Neural cell (in vitro differentiated cells): ENCODE data around the gene ENTPD1. TPM values are rescaled to one million over a fixed set of nuclear protein-coding genes. Genes with fewer than 3 reads are reported as not detected.

Experiments
- H2AFZ ChIP-seq: fragments of 200-600, 300-800 bp; sonication (generic), shearing (Covaris generic); 2 replicates; pipeline ENCODE4 v1.6.0; 2014; ENCODE audit warnings: low read depth, mild to moderate bottlenecking, antibody characterized with exemption, low read length, moderate library complexity
- H3F3A ChIP-seq: fragments of 200-600 bp; shearing (Covaris generic); 2 replicates; pipeline ENCODE4 v1.6.1; 2016; ENCODE audit warnings: mild to moderate bottlenecking, moderate library complexity, mixed read lengths, antibody characterized with exemption, low read length; ENCODE audit not compliant: insufficient read depth, poor library complexity, severe bottlenecking
- H3K27ac ChIP-seq: fragments of 200-600, 300-800 bp; sonication (generic), shearing (Covaris generic); 2 replicates; pipeline ENCODE4 v1.5.1; 2014; ENCODE audit warnings: mild to moderate bottlenecking, low read length, moderate library complexity
- H3K27me3 ChIP-seq: fragments of 300-800, 200-600 bp; sonication (generic), shearing (Covaris generic); 2 replicates; pipeline ENCODE4 v1.6.0; 2014; ENCODE audit warnings: mild to moderate bottlenecking, low read depth, low read length, moderate library complexity; ENCODE audit not compliant: insufficient read depth
- H3K36me3 ChIP-seq: fragments of 300-800, 200-600 bp; sonication (generic), shearing (Covaris generic); 2 replicates; pipeline ENCODE4 v1.5.1; 2014; ENCODE audit warnings: mild to moderate bottlenecking, antibody characterized with exemption, low read length, moderate library complexity; ENCODE audit not compliant: insufficient read depth
- H3K4me2 ChIP-seq: fragments of 300-800, 200-600 bp; sonication (generic), shearing (Covaris generic); 2 replicates; pipeline ENCODE4 v1.6.0; 2014; ENCODE audit warnings: mild to moderate bottlenecking, low read length
- H3K4me3 ChIP-seq: fragments of 300-800, 200-600 bp; sonication (generic), shearing (Covaris generic); 2 replicates; pipeline ENCODE4 v1.5.1; 2014; ENCODE audit warnings: mild to moderate bottlenecking, low read length, moderate library complexity
- H3K79me2 ChIP-seq: fragments of 200-600 bp; shearing (Covaris generic); replicated peaks from 2 replicates; pipeline ENCODE4 v1.6.0; 2014; ENCODE audit warnings: mild to moderate bottlenecking, low read length, moderate library complexity; ENCODE audit not compliant: insufficient read depth
- H3K9ac ChIP-seq: fragments of 300-800, 200-600 bp; sonication (generic), shearing (Covaris generic); 2 replicates; pipeline ENCODE4 v1.6.1; 2016; ENCODE audit warnings: mild to moderate bottlenecking, low read length, mixed read lengths
- H3K9me2 ChIP-seq: fragments of 200-600 bp; shearing (Covaris generic); 2 replicates; pipeline ENCODE4 v1.6.1; 2016; ENCODE audit warnings: mild to moderate bottlenecking, low read length, mixed read lengths; ENCODE audit not compliant: insufficient read depth
- H3K9me3 ChIP-seq: fragments of 200-600, 300-800 bp; sonication (generic), shearing (Covaris generic); 2 replicates; pipeline ENCODE4 v1.6.1; 2016; ENCODE audit warnings: mild to moderate bottlenecking, mixed run types, low read length, moderate library complexity, mixed read lengths
- H4K20me1 ChIP-seq: fragments of 200-600 bp; shearing (Covaris generic); 2 replicates; pipeline ENCODE4 v1.6.1; 2016; ENCODE audit warnings: mild to moderate bottlenecking, mixed run types; ENCODE audit not compliant: insufficient read depth
- EP300 ChIP-seq: fragments of 450-650 bp; conservative IDR thresholded peaks from 2 replicates; pipeline ENCODE4 v1.6.1; 2014; ENCODE audit warnings: antibody characterized with exemption, mild to moderate bottlenecking, moderate library complexity; ENCODE audit not compliant: poor library complexity, severe bottlenecking
- EZH2 ChIP-seq: fragments of 200-600, 300-800 bp; shearing (Covaris generic), sonication (generic); IDR thresholded peaks from 2 replicates; pipeline ENCODE4 v1.6.1; 2014; ENCODE audit warnings: antibody characterized with exemption, low read length, borderline replicate concordance, mild to moderate bottlenecking; ENCODE audit not compliant: insufficient read depth, poor library complexity, severe bottlenecking
- MXI1 ChIP-seq: fragments of 450-650 bp; conservative IDR thresholded peaks from 2 replicates; pipeline ENCODE4 v1.6.1; 2014; ENCODE audit warnings: antibody characterized with exemption, mild to moderate bottlenecking; ENCODE audit not compliant: poor library complexity, severe bottlenecking
- POLR2AphosphoS5 ChIP-seq: IDR thresholded peaks from 2 replicates; pipeline ENCODE4 v1.6.1; 2012
- RAD21 ChIP-seq: fragments of 450-650 bp; conservative IDR thresholded peaks from 2 replicates; pipeline ENCODE4 v1.6.1; 2014; ENCODE audit warnings: antibody characterized with exemption, mild to moderate bottlenecking, moderate library complexity
- SMC3 ChIP-seq: fragments of 450-650 bp; conservative IDR thresholded peaks from 2 replicates; pipeline ENCODE4 v1.6.1; 2014; ENCODE audit warnings: antibody characterized with exemption, mild to moderate bottlenecking, moderate library complexity; ENCODE audit not compliant: poor library complexity
- TAF1 ChIP-seq: IDR thresholded peaks from 2 replicates; pipeline ENCODE4 v1.6.1; 2012; ENCODE audit warnings: low read depth
- polyA plus RNA-seq: library from polyadenylated mRNA; depleted of rRNA; stranded (reverse); fragments of >200 nt; gene quantifications from 2 replicates; pipeline ENCODE4 v1.2.3, GENCODE V29; 2014
- TF ChIP-seq, protein P1 (sequence below): IDR thresholded peaks from 2 replicates; pipeline ENCODE4 v1.6.1; 2012; ENCODE audit warnings: borderline replicate concordance
- TF ChIP-seq, protein P2 (sequence below): fragments of 450-650 bp; IDR thresholded peaks from 2 replicates; pipeline ENCODE4 v1.5.1; 2014; ENCODE audit warnings: antibody characterized with exemption, mild to moderate bottlenecking, moderate library complexity; ENCODE audit not compliant: poor library complexity, severe bottlenecking

Gene ENTPD1
- polyA plus RNA-seq, 1 donor from 2014 or later, result 0.57 TPM

DNA sequence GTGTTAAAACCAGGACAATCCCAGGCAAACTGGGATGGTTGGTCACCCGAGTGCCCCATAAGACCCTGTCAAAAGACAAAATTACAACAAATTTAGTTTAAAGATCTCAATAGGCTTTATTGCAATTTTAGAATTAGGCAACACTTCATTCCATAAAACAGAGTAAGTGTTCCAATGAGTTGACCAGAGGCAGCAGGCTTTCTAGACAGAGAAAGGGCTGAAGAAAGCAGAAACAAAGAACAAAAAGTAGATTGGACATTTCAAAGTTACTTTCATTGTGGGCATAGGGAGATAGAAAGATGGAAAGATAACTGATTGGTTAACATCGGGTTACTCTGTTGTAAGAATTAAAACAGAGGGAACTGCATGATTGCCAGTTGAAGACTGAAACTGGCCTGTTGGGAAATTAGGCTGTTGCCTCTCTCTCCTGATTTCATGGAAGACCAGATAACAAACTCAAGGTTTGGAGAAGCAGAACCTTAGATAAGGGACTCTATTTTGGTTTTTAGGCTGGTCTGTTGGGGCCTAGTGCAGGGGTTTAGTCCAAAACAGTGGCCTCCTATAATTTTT is 36.3 kb downstream of the ENTPD1 start:
- Histone ChIP-seq H3K27ac (no peak overlapping the region), H2AFZ (no peak overlapping the region)

DNA sequence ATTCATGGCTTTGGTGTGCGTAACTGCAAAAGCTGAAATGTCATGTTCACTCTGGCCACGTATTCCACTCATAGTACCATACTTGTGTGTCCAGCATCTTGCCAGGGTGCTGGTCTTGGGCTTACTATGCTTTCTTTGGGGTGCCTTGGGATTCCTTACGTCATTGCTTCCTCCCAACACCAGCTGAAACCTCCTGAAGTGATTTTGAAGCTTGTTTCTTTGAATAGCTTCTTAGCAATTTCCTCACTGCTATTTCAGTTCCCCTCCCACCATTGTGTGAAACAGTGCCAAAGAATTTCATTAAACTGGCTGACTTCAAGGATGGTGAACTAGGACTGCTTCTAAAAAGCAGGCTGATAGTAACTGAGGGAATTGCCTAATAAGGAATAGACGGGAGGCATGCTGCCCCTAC is 36.9 kb downstream of the ENTPD1 start:
- Histone ChIP-seq H3K9ac (no peak overlapping the region), H3K4me2 (no peak overlapping the region), H3K4me3 (no peak overlapping the region), H3F3A (no peaks in the 10 kb centered on the region), H3K79me2 (no peaks in the 10 kb centered on the region), H3K27me3 (no peaks in the 10 kb centered on the region), H3K9me2 (no peaks in the 10 kb centered on the region), H3K27ac (no peak overlapping the region), H3K36me3 (no peaks in the 10 kb centered on the region), H4K20me1 (no peaks in the 10 kb centered on the region), H2AFZ (no peak overlapping the region), H3K9me3 (no peaks in the 10 kb centered on the region)
- TF ChIP-seq, protein P1, sequence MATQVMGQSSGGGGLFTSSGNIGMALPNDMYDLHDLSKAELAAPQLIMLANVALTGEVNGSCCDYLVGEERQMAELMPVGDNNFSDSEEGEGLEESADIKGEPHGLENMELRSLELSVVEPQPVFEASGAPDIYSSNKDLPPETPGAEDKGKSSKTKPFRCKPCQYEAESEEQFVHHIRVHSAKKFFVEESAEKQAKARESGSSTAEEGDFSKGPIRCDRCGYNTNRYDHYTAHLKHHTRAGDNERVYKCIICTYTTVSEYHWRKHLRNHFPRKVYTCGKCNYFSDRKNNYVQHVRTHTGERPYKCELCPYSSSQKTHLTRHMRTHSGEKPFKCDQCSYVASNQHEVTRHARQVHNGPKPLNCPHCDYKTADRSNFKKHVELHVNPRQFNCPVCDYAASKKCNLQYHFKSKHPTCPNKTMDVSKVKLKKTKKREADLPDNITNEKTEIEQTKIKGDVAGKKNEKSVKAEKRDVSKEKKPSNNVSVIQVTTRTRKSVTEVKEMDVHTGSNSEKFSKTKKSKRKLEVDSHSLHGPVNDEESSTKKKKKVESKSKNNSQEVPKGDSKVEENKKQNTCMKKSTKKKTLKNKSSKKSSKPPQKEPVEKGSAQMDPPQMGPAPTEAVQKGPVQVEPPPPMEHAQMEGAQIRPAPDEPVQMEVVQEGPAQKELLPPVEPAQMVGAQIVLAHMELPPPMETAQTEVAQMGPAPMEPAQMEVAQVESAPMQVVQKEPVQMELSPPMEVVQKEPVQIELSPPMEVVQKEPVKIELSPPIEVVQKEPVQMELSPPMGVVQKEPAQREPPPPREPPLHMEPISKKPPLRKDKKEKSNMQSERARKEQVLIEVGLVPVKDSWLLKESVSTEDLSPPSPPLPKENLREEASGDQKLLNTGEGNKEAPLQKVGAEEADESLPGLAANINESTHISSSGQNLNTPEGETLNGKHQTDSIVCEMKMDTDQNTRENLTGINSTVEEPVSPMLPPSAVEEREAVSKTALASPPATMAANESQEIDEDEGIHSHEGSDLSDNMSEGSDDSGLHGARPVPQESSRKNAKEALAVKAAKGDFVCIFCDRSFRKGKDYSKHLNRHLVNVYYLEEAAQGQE, result no peak
- no peak for TF ChIP-seq EP300
- no peak for TF ChIP-seq SMC3

More for the DNA sequence above, 36.3 kb downstream of the ENTPD1 start:
- Histone ChIP-seq H3K36me3 (no peaks in the 10 kb centered on the region), H3F3A (no peaks in the 10 kb centered on the region), H3K4me2 (no peak overlapping the region), H3K79me2 (no peaks in the 10 kb centered on the region), H3K4me3 (no peak overlapping the region), H4K20me1 (no peaks in the 10 kb centered on the region), H3K9ac (no peak overlapping the region), H3K9me2 (no peaks in the 10 kb centered on the region), H3K27me3 (no peaks in the 10 kb centered on the region), H3K9me3 (no peaks in the 10 kb centered on the region)
- TF ChIP-seq, protein P1, result no peak

DNA sequence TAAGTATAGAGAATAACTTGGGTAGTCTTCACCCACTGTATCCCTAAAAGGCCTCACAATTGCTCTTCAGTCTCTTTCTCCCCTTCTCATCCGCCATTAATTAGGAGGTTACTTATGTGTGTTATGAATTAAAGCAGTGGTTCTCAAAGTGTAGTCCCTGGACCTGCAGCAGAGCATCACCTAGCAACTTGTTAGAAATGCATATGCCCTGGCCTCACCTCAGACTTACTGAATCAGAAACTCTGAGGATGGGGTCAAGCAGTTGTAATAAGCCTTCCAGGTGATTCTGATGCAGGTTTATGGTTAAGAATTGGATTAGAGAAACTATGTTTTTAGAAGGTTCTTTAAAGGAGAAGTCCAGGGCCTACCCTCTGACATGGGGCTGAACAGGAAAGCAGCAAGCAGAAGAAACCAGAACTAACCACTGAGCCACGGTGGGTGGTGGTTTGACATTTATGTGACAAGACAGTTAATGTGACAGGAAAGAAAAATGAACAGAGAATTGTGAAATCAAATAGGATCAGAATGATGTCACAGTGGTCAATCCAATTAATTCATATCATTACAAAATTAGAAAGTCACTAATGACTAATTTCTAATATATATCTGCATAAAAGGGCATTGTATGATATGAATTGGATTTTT is 37.6 kb downstream of the ENTPD1 start:
- H3K27ac ChIP-seq, result no peak overlapping the region
- no peaks in the 10 kb centered on the region for H3F3A ChIP-seq
- no peaks in the 10 kb centered on the region for H3K9me2 ChIP-seq
- no peak overlapping the region for H3K4me2 ChIP-seq
- no peaks in the 10 kb centered on the region for H3K36me3 ChIP-seq
- H4K20me1 ChIP-seq, result no peaks in the 10 kb centered on the region
- H3K9ac ChIP-seq, result no peak overlapping the region
- H3K27me3 ChIP-seq, result no peaks in the 10 kb centered on the region
- no peaks in the 10 kb centered on the region for H3K9me3 ChIP-seq
- no peaks in the 10 kb centered on the region for H3K79me2 ChIP-seq
- H2AFZ ChIP-seq, result no peak overlapping the region
- H3K4me3 ChIP-seq, result no peak overlapping the region
- TF ChIP-seq SMC3 (no peak), RAD21 (no peak), MXI1 (no peak), EZH2 (no peak), TAF1 (no peak), POLR2AphosphoS5 (no peak)
- TF ChIP-seq, protein P2, sequence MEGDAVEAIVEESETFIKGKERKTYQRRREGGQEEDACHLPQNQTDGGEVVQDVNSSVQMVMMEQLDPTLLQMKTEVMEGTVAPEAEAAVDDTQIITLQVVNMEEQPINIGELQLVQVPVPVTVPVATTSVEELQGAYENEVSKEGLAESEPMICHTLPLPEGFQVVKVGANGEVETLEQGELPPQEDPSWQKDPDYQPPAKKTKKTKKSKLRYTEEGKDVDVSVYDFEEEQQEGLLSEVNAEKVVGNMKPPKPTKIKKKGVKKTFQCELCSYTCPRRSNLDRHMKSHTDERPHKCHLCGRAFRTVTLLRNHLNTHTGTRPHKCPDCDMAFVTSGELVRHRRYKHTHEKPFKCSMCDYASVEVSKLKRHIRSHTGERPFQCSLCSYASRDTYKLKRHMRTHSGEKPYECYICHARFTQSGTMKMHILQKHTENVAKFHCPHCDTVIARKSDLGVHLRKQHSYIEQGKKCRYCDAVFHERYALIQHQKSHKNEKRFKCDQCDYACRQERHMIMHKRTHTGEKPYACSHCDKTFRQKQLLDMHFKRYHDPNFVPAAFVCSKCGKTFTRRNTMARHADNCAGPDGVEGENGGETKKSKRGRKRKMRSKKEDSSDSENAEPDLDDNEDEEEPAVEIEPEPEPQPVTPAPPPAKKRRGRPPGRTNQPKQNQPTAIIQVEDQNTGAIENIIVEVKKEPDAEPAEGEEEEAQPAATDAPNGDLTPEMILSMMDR, result no peak
- TF ChIP-seq, protein P1, result no peak
